ENCODE data around the gene ERC2.

The ERC2 gene

GRCh38 chr3:55543181-55543614 lies 925.1 kb downstream of the ERC2 start:
- DNase-seq (ENCODE audit: extremely low spot score, insufficient read length, low read depth) (no peak), FAIRE-seq (no peak)

GRCh38 chr3:55541456-55541855 lies 926.8 kb downstream of the ERC2 start:
- DNase-seq (ENCODE audit: extremely low spot score, insufficient read length, low read depth) (no peak), FAIRE-seq (no peak)

DNA sequence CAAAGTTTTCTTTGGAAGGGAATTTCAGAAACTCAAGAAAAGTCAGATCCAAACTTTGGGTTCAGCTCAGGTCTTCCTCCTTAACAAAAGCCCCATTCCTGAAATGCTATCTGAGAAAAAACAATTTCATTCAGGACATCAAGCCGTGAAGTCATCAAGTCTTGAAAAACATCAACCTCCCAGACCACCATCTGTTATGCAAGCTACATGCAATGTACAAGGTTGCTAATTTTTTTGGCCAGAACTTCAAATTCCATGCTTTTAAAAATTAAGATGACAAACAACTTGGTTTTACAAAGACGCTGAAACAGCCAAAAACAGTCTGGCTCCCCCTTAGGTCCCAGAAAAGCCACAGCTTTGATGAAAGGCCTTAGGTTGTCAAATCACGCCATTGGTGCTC lies 927.3 kb downstream of the ERC2 start:
- DNase-seq (ENCODE audit: extremely low spot score, insufficient read length, low read depth) (no peak), FAIRE-seq (no peak)

- no peak for FAIRE-seq
- DNase-seq (ENCODE audit: extremely low spot score, insufficient read length, low read depth): no peak
Observed at GRCh38 chr3:55540579-55540978, 927.7 kb downstream of the ERC2 start.

GRCh38 chr3:55538158-55538557 lies 930.1 kb downstream of the ERC2 start:
- FAIRE-seq (no peak), DNase-seq (ENCODE audit: extremely low spot score, insufficient read length, low read depth) (no peak)

DNA sequence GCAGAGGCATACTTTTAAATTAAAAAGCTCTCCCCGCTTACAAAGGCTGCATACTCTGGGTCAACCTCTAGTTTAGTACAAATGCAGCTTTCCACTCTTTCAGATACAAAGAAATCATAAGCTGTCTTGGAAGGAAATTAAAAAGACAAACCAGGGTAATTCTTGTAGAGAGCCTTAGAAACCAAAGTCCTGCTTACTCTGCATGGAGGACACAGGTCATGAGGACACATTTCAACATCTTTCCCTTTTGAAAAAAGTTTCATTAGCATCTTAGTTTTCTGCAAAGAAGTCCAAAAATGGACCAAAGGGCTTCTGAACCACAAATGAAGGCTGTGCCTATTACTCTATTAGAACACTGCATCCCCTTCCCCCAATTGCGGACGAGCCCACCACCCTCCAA lies 930.7 kb downstream of the ERC2 start:
- no peak for FAIRE-seq
- DNase-seq (ENCODE audit: extremely low spot score, insufficient read length, low read depth): no peak

- DNase-seq (ENCODE audit: extremely low spot score, insufficient read length, low read depth) (no peak), FAIRE-seq (no peak)
Observed at GRCh38 chr3:55537129-55537528, 931.1 kb downstream of the ERC2 start.

- no peak for FAIRE-seq
- DNase-seq (ENCODE audit: extremely low spot score, insufficient read length, low read depth): no peak
Observed at GRCh38 chr3:55534876-55535275, 933.4 kb downstream of the ERC2 start.

DNA sequence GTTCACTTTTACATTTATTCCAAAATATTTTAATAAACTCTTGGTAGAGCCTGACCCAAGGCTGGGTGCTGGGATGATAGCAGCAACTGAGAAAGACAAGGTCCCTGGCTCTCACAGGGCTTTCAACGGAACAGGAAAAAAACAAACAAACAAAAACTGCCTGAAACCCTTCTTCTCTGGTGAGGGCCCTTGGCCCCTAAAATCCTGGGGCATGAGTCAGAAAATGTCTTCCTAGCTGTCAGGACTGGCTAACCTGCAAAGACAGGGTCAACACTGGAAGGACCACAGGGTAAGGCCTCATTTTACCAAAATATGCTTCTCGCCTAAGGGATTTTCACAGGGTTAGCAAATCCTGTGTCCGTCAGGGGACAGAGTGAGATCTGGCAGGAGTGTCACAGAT lies 935.5 kb downstream of the ERC2 start:
- DNase-seq (ENCODE audit: extremely low spot score, insufficient read length, low read depth) (no peak), FAIRE-seq (no peak)

- DNase-seq (ENCODE audit: extremely low spot score, insufficient read length, low read depth) (no peak), FAIRE-seq (no peak)
Observed at GRCh38 chr3:55531321-55531720, 936.9 kb downstream of the ERC2 start.

- no peak for FAIRE-seq
- no peak for DNase-seq (ENCODE audit: extremely low spot score, insufficient read length, low read depth)
Observed at GRCh38 chr3:55527361-55527760, 940.9 kb downstream of the ERC2 start.

DNA sequence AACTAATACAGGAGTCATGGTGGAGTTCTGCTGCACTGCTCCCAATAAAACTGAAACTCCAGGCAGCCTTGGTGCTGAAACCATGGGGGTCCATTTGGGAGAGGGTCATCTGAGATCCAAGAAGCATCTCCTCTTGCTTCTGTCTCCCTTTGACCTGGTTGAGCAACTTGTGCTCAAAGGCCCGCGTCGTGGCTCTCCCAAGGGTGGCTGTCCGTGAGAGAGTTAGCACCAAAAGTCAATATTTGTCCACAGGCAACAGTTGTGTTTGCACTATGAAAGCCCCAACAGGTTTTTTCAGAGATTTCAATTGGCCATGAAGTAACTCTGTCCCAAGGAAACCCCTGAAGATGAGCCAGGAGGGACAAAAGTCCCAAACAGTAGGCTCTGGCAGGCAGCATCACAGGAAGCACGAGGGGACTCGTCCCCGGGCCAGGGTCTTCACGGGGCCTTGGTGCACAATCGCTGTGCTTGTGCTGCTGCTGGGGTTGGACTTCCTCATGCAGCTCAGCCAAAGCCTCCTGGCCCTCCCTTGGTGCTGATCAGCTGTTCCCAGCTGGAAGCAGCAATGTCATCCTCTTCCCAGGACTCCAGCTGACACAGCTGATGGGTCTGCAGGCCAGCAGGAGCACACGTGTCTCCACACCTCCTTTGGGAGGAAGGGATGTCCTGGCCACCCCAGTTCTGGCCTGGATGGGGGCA lies 941.8 kb downstream of the ERC2 start:
- FAIRE-seq (no peak), DNase-seq (ENCODE audit: extremely low spot score, insufficient read length, low read depth) (no peak)

GRCh38 chr3:55525436-55525835 lies 942.8 kb downstream of the ERC2 start:
- FAIRE-seq: no peak
- DNase-seq (ENCODE audit: extremely low spot score, insufficient read length, low read depth): no peak

DNA sequence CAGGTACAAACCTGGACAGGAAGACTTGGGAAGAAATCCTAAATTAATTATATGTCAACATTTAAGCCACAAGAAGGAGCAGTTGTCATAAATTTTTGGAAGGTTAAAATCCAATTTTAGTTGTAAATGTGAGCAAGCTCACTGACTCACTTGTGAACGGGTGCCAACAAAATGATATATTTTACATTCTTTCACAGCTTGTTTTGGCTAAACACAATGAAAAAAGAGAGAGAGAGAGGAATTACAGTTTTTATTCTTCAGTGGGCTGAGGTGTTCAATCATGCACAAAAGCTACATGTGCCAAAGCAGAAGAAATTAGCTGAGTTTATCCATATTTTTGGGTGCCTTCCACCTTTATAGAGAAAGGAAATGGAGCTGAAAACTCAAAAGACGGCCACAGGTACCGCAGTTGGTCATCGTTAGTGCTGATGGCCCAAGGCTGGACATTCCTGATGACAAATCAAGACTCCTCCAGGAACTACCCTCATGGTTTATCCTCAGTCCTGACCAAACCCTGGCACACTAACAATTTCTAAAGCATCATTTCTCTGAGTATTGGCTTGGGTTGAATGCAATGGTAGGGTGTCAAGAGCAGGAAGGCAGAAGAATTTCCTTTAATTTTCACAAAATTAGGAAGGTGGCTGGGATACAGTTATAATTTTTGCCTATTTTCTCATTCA lies 943.6 kb downstream of the ERC2 start:
- DNase-seq (ENCODE audit: extremely low spot score, insufficient read length, low read depth): no peak
- FAIRE-seq: no peak

DNA sequence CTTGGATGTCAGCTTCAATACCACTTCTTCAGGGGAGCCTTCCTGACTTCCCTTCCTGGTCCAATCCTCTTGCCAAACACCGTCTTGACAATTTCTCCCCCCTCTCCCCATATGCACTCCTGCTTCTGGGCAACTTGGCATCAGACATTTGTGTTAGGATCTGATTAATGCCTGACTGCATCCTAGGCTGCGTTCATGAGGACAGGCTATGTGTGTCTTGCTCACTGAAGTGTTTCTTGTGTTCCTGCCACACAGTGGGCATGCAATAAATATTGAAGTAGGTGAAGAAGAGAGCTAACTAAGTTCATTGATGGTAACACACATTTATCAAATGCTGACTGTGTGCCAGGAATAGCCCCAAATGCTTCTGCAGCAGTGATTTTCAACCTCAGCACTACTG lies 944.8 kb downstream of the ERC2 start:
- DNase-seq (ENCODE audit: extremely low spot score, insufficient read length, low read depth): no peak
- no peak for FAIRE-seq

GRCh38 chr3:55521738-55522421 lies 946.4 kb downstream of the ERC2 start:
- FAIRE-seq: no peak
- no peak for DNase-seq (ENCODE audit: extremely low spot score, insufficient read length, low read depth)

DNA sequence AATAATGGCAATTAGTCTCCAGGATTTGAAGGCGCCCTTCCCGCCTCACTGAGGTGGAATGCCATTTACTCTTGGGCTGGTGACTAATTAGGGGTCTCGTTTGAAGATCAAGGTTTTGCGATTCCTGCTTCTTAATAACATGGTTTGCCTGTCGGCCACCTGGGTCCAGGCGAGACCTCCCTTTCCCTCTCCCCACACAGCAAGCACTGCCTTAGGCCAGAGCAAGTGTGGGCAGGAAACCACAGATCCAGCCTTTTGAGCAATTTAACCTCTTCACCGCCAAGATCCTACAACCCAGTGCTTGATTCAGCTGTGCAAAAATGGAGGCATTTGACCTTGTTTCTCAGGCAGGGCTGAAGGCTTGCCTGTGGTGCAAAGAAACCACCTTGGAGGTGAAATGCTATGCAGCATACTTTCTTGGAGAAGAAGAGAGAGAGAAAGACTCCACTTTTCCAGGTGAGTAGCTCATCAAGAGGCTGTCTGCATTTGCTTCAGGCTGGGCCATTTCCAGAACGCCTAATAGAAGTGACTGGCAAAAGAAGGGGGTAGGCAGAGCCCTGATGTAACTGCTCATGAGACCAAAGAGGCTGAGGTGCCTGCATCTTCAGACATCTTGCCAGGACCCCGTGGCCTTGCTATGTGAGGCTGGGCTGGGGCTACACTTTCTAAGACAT lies 947.1 kb downstream of the ERC2 start:
- FAIRE-seq (no peak), DNase-seq (ENCODE audit: extremely low spot score, insufficient read length, low read depth) (no peak)

DNA sequence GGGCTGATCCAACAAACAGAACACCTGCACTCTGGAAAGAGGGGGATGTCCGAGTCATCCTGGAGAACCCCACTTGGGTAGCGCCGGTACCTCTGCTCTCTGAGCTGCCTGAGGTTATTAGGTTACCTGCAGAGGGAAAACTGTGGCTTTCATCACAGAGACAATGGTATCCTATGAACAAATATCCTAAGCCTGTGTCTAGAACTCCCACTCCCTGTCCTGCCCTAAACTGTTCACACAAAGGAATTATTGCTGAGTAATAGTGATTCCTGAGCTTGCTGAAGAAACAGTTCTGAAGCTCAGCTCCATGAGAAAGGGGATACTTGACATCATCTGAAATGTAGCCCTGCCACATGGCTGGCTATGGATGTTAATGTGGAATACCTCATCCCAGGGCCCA lies 949.2 kb downstream of the ERC2 start:
- FAIRE-seq (no peak), DNase-seq (ENCODE audit: extremely low spot score, insufficient read length, low read depth) (no peak)

DNA sequence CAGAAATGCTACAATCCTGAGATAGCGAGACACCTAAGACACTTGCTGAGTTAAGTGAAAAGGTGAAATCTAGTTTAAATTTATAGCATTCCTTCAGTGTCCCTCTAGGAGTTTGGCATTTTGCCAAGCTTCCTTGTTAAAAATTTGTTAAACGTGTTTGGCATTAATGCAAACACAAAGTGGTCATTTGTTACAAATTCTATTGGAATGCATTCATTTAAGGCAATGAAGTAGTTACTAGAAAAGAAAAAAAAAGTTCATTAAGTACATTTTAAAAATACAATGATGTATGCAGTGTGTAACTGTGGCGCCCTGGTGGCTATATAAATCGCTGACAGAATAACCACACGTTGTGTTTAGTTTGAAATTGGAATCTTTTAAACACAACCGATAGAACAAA lies 949.8 kb downstream of the ERC2 start:
- DNase-seq (ENCODE audit: extremely low spot score, insufficient read length, low read depth) (no peak), FAIRE-seq (no peak)

GRCh38 chr3:55516392-55517030 lies 951.8 kb downstream of the ERC2 start:
- FAIRE-seq (no peak), DNase-seq (ENCODE audit: extremely low spot score, insufficient read length, low read depth) (no peak)
